PFSK-1 (cell line): ENCODE data around the gene SH3YL1.

ENCODE experiments used
- FOXP2 ChIP-seq: optimal IDR thresholded peaks from 2 replicates; pipeline ENCODE3; 2011; ENCODE audit warnings: borderline replicate concordance, control low read depth, inconsistent platforms; ENCODE audit not compliant: insufficient read depth; ENCODE audit errors: extremely low read length, extremely low read depth
- POLR2AphosphoS5 ChIP-seq: IDR thresholded peaks from 2 replicates; pipeline ENCODE4 v1.6.1; 2012; ENCODE audit warnings: low read depth, mild to moderate bottlenecking, control low read depth, low read length, moderate library complexity
- SIN3A ChIP-seq: IDR thresholded peaks from 2 replicates; pipeline ENCODE4 v1.6.1; 2012; ENCODE audit warnings: mild to moderate bottlenecking, low read length, moderate library complexity, borderline replicate concordance; ENCODE audit not compliant: insufficient read depth
- TAF1 ChIP-seq: IDR thresholded peaks from 2 replicates; pipeline ENCODE4 v1.6.1; 2012; ENCODE audit warnings: low read length, control low read depth, borderline replicate concordance; ENCODE audit not compliant: insufficient read depth
- TF ChIP-seq, protein P1 (sequence below), 2 experiments: IDR thresholded peaks; 2 replicates each; pipeline versions ENCODE4 v1.6.1 to v1.8.0; 2011 to 2012; ENCODE audit warnings: low read depth in 2 of 2, low read length in 2 of 2, control low read depth in 1 of 2, inconsistent platforms in 1 of 2, mild to moderate bottlenecking in 1 of 2, moderate library complexity in 1 of 2; ENCODE audit not compliant: insufficient read depth in 1 of 2

SH3YL1 gene

DNA sequence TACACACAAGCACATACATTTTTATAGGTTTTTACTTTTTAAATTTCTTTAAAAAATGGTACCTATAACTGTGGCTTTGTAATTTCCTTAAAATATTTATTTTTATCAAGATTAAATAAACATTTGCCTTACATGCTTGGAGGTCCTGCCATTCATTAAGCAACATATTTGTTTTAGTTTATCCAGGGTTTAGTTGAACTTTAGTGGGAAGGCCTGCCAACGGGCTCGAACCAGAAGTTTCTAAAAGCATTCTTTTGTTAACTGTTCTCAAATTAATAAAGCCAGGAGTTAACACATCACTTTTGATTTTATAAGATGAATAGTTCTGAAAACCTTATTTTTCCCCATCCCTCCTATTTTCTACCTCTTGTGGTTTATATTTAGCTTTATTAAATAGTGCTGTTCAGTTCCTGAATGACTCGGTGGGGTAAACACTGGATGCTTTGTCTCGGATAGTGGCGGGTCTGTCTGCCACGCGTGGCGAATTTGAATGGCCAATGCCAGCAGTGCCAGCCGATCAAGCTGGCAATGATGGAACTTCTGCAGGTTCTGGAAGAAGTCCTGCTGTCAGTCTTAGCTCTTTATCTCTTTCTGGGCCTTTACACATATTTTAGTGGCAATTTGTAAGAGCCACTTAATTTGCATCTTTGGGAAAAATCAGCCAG is 32.2 kb downstream of the SH3YL1 start:
- TF ChIP-seq TAF1, result no peak
- TF ChIP-seq POLR2AphosphoS5, result no peak
- TF ChIP-seq SIN3A, result no peak
- TF ChIP-seq FOXP2, result no peak
- TF ChIP-seq, protein P1, sequence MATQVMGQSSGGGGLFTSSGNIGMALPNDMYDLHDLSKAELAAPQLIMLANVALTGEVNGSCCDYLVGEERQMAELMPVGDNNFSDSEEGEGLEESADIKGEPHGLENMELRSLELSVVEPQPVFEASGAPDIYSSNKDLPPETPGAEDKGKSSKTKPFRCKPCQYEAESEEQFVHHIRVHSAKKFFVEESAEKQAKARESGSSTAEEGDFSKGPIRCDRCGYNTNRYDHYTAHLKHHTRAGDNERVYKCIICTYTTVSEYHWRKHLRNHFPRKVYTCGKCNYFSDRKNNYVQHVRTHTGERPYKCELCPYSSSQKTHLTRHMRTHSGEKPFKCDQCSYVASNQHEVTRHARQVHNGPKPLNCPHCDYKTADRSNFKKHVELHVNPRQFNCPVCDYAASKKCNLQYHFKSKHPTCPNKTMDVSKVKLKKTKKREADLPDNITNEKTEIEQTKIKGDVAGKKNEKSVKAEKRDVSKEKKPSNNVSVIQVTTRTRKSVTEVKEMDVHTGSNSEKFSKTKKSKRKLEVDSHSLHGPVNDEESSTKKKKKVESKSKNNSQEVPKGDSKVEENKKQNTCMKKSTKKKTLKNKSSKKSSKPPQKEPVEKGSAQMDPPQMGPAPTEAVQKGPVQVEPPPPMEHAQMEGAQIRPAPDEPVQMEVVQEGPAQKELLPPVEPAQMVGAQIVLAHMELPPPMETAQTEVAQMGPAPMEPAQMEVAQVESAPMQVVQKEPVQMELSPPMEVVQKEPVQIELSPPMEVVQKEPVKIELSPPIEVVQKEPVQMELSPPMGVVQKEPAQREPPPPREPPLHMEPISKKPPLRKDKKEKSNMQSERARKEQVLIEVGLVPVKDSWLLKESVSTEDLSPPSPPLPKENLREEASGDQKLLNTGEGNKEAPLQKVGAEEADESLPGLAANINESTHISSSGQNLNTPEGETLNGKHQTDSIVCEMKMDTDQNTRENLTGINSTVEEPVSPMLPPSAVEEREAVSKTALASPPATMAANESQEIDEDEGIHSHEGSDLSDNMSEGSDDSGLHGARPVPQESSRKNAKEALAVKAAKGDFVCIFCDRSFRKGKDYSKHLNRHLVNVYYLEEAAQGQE (IDR thresholded peaks at IDR 0.05; ENCODE audit: insufficient read depth in 1 of 2, low read depth in 2 of 2, low read length in 2 of 2), result no peak

DNA sequence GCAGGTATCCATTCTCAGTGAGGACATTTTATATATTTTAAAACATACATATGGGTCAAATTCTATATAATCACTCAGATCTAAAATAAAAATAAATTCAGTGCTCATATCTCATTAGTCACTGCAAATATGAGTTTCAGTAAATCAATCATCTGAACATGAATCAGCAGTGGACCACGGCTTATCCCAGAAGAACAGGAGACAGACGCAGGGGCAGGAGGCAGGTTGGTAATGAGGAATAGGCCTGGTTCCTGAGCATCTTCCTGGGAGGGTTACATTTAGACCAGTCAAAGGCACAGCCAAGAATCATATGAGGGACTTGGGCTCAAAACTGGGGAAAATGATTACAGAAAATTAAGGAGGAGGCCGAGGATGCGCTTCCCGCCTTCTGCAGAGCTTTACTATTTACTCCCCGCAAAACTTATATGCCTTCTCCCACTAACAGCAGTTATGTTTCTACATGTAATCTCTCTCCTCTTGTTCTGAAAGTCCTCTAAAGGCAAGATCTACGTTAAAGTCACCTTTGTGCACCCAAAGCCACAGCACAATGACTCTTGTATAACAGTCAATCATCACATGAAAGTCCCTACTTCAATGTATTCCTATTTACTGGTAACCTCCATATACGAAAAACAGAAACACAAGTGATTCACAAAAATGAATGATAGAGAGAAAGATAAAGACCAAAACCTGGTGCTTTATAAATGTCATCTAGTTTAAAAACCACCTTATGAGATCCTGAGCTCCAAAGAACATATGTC is 35.1 kb downstream of the SH3YL1 start:
- TF ChIP-seq POLR2AphosphoS5 (no peak), SIN3A (no peak), FOXP2 (no peak), TAF1 (no peak)
- TF ChIP-seq, protein P1 (IDR thresholded peaks at IDR 0.05; ENCODE audit: insufficient read depth in 1 of 2, low read depth in 2 of 2, low read length in 2 of 2), result no peak

DNA sequence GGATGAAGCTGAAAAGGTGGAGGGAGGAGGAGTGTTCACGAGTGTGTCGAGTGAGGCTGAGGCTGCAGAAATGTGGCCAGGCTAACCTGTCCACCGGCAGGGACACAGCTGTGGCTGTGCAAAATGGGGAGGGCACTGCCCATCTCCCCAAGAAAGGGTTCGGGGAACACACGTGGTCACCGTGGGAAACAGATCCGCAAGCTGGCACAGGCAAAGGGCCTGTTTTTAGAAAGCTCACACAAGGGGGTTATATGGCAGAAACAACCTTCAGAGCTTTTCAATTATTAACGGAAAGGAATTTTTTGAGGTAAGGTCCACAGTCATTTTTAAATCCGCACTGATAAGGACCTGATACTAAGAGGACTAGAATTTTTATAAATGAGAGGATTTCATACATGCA is 35.7 kb downstream of the SH3YL1 start:
- TF ChIP-seq TAF1 (no peak), FOXP2 (no peak), SIN3A (no peak), POLR2AphosphoS5 (no peak)
- TF ChIP-seq, protein P1 (IDR thresholded peaks at IDR 0.05; ENCODE audit: insufficient read depth in 1 of 2, low read depth in 2 of 2, low read length in 2 of 2), result no peak

DNA sequence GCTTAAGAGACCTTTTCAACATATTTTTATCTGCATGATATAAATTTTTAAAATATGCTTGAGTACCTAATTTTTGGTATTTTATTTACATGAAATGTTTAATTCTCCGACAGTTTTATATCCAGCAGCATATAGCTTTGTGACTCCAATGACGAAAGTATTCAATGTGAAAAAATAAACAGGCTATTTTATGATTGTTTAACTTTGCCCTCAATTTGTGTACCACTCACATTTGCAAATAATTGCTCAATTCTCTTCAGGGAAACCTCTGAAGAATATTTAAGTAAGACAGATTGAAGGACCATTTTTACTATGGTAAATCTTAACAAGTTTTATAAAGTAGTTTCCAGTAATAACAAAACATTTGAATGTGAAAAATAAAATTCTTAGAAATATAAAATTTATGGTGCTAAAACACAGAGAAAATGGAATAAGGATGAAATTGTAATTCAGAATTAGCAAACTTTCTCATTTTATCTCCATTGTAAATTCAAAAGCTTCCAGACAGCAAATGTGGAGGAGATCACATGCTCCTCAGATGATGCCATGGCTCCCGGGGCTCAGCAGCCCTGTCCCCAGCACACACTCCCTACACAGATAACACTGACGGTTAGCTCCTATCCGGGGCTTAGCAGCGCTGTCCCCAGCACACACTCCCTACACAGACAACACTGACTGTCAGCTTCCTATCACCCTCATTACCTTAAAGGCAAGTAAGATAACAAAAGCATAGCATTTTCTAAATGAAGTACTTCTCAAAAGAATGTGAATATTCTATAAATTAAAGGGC is 39.7 kb downstream of the SH3YL1 start:
- TF ChIP-seq, protein P1 (IDR thresholded peaks at IDR 0.05; ENCODE audit: insufficient read depth in 1 of 2, low read depth in 2 of 2, low read length in 2 of 2), result no peak
- no peak for TF ChIP-seq FOXP2
- TF ChIP-seq SIN3A, result no peak
- no peak for TF ChIP-seq TAF1
- no peak for TF ChIP-seq POLR2AphosphoS5
